Transverse colon (tissue), 4 donors: ENCODE results near the gene ZNF407.

ENCODE experiments used
- CTCF ChIP-seq, 5 experiments: fragments of 200-600 bp in 3 of 5; fragments of 450-650 bp in 2 of 5; sonication (generic) in 3 of 5; IDR thresholded peaks; 1 replicate in 2 of 5; 2 replicates in 3 of 5; pipeline ENCODE4 v1.5.1; 2016 to 2017; ENCODE audit warnings: antibody characterized with exemption in 5 of 5, inconsistent platforms in 3 of 5, mild to moderate bottlenecking in 2 of 5, moderate library complexity in 1 of 5
- POLR2A ChIP-seq: fragments of 450-650 bp; IDR thresholded peaks from one replicate; pipeline ENCODE4 v1.6.1; 2016; ENCODE audit warnings: antibody characterized with exemption, mild to moderate bottlenecking, moderate library complexity
- POLR2AphosphoS5 ChIP-seq, 3 donors: sonication (generic); formaldehyde crosslinking; IDR thresholded peaks; one replicate each; pipeline ENCODE4 v1.6.1; 2016; ENCODE audit warnings: antibody characterized with exemption in 3 of 3

- TF ChIP-seq CTCF (IDR thresholded peaks at IDR 0.05) (no peak), POLR2AphosphoS5 (IDR thresholded peaks at IDR 0.05) (no peak), POLR2A (no peak)
Measured at GRCh38 chr18:74878267-74878666, 280.6 kb downstream of the ZNF407 start.
